ENCODE measurements around the gene NME4. TPM values are rescaled to one million over a fixed set of nuclear protein-coding genes. Genes with fewer than 3 reads are reported as not detected.
"Not testable (repeated sequence)": the region's sequence is repeated elsewhere in the genome, so short reads cannot be mapped to it uniquely, and the experiment has no call there.

The NME4 gene
- total RNA-seq, 1 experiment from 2014 or later: 25.3 TPM

GRCh38 chr16:376817-377418 is 20.1 kb upstream of the NME4 start:
- DNase-seq (ENCODE audit: low spot score): no peak

GRCh38 chr16:377419-377951 is 19.5 kb upstream of the NME4 start:
- no peak for DNase-seq (ENCODE audit: low spot score)

GRCh38 chr16:378113-378820 is 18.7 kb upstream of the NME4 start:
- DNase-seq (ENCODE audit: low spot score): not testable (repeated sequence)

- no peak for DNase-seq (ENCODE audit: low spot score)
These were observed 18.2 kb upstream of the NME4 start for GRCh38 chr16:378821-379182.

GRCh38 chr16:379183-379960 is 17.6 kb upstream of the NME4 start:
- DNase-seq (ENCODE audit: low spot score): peak; percentile 88

- DNase-seq (ENCODE audit: low spot score): no peak
These were observed 16.8 kb upstream of the NME4 start for GRCh38 chr16:379961-380761.

GRCh38 chr16:380762-381011 is 16.3 kb upstream of the NME4 start:
- no peak for DNase-seq (ENCODE audit: low spot score)

- no peak for DNase-seq (ENCODE audit: low spot score)
These were observed 15.8 kb upstream of the NME4 start for GRCh38 chr16:381012-381788.

- DNase-seq (ENCODE audit: low spot score): peak; percentile 43
These were observed 14.9 kb upstream of the NME4 start, which contains the start of gene PGAP6 for GRCh38 chr16:381789-382717. TSS of gene PGAP6 (minus strand) at chr16:381978. CDS start at chr16:381821, 157 bp downstream.

- DNase-seq (ENCODE audit: low spot score): peak; percentile 78
These were observed 13.5 kb upstream of the NME4 start for GRCh38 chr16:383326-384051.

GRCh38 chr16:386641-387156 is 10.3 kb upstream of the NME4 start:
- DNase-seq (ENCODE audit: low spot score): no peak

GRCh38 chr16:387761-388666 is 9.0 kb upstream of the NME4 start:
- not testable (repeated sequence) for DNase-seq (ENCODE audit: low spot score)

GRCh38 chr16:389352-389751 is 7.6 kb upstream of the NME4 start:
- no peak for DNase-seq (ENCODE audit: low spot score)

- peak; percentile 63 for DNase-seq (ENCODE audit: low spot score)
These were observed 5.1 kb upstream of the NME4 start for GRCh38 chr16:391885-392335.

- no peak for DNase-seq (ENCODE audit: low spot score)
These were observed 4.5 kb upstream of the NME4 start for GRCh38 chr16:392450-393030.

- DNase-seq (ENCODE audit: low spot score): no peak
These were observed 800 bp upstream of the NME4 start for GRCh38 chr16:396199-396598.

GRCh38 chr16:396605-397004 is 394 bp upstream of the NME4 start:
- no peak for DNase-seq (ENCODE audit: low spot score)
